ENCODE results near the gene CMKLR1.

CMKLR1 gene

DNA sequence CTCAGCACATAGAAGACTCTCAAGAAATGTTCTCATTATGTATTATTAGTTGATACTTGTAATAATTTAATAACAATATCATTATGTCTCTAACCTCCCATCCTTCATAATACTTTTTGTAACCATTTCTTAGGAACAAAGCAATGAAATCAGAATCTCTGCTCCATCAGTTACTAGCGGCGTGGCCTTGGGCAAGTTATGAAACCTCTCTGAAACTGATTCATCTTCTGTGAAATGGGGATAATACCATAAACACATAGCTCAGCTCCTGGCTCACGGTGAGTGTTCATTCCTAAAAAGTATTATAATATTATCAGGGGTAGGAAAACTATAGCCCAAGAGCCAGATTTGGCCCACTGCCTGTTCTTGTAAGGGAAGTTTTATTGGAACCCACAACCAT is 11.4 kb upstream of the CMKLR1 start:
- H3K36me3 ChIP-seq (ENCODE audit: insufficient read depth) = no peaks in the 10 kb centered on the region
- no peak overlapping the region for H3K27ac ChIP-seq
- TF ChIP-seq, protein P1, sequence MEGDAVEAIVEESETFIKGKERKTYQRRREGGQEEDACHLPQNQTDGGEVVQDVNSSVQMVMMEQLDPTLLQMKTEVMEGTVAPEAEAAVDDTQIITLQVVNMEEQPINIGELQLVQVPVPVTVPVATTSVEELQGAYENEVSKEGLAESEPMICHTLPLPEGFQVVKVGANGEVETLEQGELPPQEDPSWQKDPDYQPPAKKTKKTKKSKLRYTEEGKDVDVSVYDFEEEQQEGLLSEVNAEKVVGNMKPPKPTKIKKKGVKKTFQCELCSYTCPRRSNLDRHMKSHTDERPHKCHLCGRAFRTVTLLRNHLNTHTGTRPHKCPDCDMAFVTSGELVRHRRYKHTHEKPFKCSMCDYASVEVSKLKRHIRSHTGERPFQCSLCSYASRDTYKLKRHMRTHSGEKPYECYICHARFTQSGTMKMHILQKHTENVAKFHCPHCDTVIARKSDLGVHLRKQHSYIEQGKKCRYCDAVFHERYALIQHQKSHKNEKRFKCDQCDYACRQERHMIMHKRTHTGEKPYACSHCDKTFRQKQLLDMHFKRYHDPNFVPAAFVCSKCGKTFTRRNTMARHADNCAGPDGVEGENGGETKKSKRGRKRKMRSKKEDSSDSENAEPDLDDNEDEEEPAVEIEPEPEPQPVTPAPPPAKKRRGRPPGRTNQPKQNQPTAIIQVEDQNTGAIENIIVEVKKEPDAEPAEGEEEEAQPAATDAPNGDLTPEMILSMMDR (conservative IDR thresholded peaks at IDR 0.05; ENCODE audit: low read depth, low read length) = no peak
- no peaks in the 10 kb centered on the region for H3K27me3 ChIP-seq (ENCODE audit: insufficient read depth, low read depth)
- no peak overlapping the region for H2AFZ ChIP-seq (ENCODE audit: low read depth)
- H3K79me2 ChIP-seq (ENCODE audit: insufficient read depth, low read depth) = no peaks in the 10 kb centered on the region
- no peak overlapping the region for H3K4me3 ChIP-seq (IDR thresholded peaks at IDR 0.05; ENCODE audit: insufficient read depth, low read depth, low read length)
- no peak overlapping the region for H3K4me2 ChIP-seq
- H3K4me1 ChIP-seq (ENCODE audit: low read depth, poor library complexity, severe bottlenecking) = no peaks in the 10 kb centered on the region
- H3K9ac ChIP-seq = no peak overlapping the region
- H4K20me1 ChIP-seq (ENCODE audit: insufficient read depth) = no peaks in the 10 kb centered on the region

DNA sequence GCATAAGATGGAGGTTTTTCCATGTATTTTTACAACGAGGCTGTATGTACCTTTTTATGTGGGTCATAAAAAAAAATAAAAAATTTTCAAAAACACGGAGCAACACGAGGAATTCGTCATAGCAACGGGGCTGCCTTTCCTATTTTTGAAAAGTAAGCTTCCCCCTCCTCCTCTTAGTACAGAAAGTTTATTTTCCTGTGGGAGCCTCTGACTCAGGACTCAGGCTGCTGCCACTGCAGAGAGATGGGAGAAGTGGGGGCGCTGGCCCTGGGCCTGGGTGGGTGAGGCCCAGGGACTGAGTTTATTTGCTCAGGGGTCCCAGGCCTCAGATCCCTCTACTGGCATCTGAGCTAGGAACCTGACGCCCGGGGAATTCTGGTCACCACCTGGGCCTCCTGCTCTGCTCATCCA is 10.2 kb upstream of the CMKLR1 start:
- no peak overlapping the region for H2AFZ ChIP-seq (ENCODE audit: low read depth)
- no peaks in the 10 kb centered on the region for H4K20me1 ChIP-seq (ENCODE audit: insufficient read depth)

DNA sequence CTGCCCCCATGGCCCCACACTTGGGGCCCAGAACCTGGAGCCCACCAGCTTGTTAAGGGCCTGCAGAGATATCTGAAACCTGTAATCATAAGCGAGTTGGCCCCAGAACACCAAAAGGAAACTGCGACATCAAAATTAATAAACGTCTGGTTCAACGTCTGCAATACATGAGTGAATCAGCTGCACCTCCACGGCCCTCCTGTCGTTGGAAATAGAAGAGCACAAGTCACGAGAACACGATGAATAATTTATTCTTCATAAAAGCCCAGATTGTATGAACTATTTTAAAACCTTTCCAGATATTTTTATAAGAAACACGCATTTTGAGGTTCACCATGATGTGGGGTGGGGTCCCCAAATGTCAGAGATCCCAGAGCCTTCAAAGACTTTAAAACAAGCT is 9.7 kb upstream of the CMKLR1 start:
- no peak overlapping the region for H3K4me3 ChIP-seq (IDR thresholded peaks at IDR 0.05; ENCODE audit: insufficient read depth, low read depth, low read length)
- no peaks in the 10 kb centered on the region for H4K20me1 ChIP-seq (ENCODE audit: insufficient read depth)
- H3K27me3 ChIP-seq (ENCODE audit: insufficient read depth, low read depth) = no peaks in the 10 kb centered on the region
- no peak overlapping the region for H3K4me2 ChIP-seq
- no peak overlapping the region for H3K9ac ChIP-seq
- no peaks in the 10 kb centered on the region for H3K79me2 ChIP-seq (ENCODE audit: insufficient read depth, low read depth)
- H3K27ac ChIP-seq = no peak overlapping the region
- H2AFZ ChIP-seq (ENCODE audit: low read depth) = no peak overlapping the region
- TF ChIP-seq, protein P1 (conservative IDR thresholded peaks at IDR 0.05; ENCODE audit: low read depth, low read length) = no peak
- no peaks in the 10 kb centered on the region for H3K36me3 ChIP-seq (ENCODE audit: insufficient read depth)
- H3K4me1 ChIP-seq (ENCODE audit: low read depth, poor library complexity, severe bottlenecking) = no peaks in the 10 kb centered on the region

More for the DNA sequence above, 10.2 kb upstream of the CMKLR1 start:
- H3K79me2 ChIP-seq (ENCODE audit: insufficient read depth, low read depth) = no peaks in the 10 kb centered on the region
- no peaks in the 10 kb centered on the region for H3K27me3 ChIP-seq (ENCODE audit: insufficient read depth, low read depth)
- H3K4me3 ChIP-seq (IDR thresholded peaks at IDR 0.05; ENCODE audit: insufficient read depth, low read depth, low read length) = no peak overlapping the region
- TF ChIP-seq, protein P1 (conservative IDR thresholded peaks at IDR 0.05; ENCODE audit: low read depth, low read length) = no peak
- H3K4me2 ChIP-seq = no peak overlapping the region
- no peaks in the 10 kb centered on the region for H3K4me1 ChIP-seq (ENCODE audit: low read depth, poor library complexity, severe bottlenecking)
- H3K9ac ChIP-seq = no peak overlapping the region
- H3K36me3 ChIP-seq (ENCODE audit: insufficient read depth) = no peaks in the 10 kb centered on the region
- H3K27ac ChIP-seq = no peak overlapping the region

DNA sequence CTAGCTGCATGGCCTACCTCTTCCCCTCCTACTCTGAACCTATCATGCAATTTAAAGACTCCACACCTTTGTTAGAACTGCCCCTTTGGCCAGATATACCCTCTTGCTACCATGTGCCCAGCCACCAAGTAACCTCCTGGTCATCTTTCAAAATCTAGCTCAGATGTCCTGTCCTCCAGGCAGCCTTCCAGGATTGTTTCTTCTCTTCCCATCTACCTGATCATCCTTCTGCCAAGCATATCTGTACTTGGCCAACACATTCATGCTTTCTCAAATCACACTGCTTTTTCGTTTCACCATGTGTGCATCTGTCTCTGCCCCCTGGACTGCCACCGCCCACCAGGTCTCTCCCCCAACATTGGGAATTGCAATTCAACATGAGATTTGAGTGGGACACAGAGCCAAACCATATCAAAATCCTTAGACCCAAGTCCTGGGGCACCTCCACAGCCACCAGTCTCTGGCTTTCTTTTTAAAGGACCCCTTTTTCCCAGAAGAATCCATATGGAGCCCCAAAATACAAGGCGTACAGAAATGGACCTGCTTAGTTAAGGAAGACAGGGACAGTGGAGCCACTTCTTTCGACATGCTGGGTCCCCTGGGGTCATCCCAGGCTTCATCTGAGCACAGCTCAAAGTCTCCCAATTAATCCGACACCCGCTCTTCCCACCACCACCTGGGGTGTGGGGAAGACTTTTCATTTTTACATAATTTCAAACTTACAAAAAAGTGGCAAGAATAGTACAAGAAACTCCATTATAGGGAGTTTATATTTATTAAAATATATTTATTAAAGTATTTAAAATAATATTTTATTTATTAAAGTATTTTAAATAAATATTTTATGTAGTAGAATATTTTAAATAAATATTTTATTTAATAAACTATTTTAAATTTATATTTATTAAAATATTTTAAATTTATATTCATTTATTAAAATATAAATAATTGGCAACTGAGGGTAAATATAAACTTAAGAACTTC is 7.9 kb upstream of the CMKLR1 start:
- Histone ChIP-seq H2AFZ (ENCODE audit: low read depth) (no peak overlapping the region), H3K4me3 (IDR thresholded peaks at IDR 0.05; ENCODE audit: insufficient read depth, low read depth, low read length) (no peak overlapping the region), H3K27ac (no peak overlapping the region), H3K27me3 (ENCODE audit: insufficient read depth, low read depth) (no peaks in the 10 kb centered on the region), H4K20me1 (ENCODE audit: insufficient read depth) (no peaks in the 10 kb centered on the region), H3K9ac (no peak overlapping the region), H3K4me1 (ENCODE audit: low read depth, poor library complexity, severe bottlenecking) (no peaks in the 10 kb centered on the region), H3K79me2 (ENCODE audit: insufficient read depth, low read depth) (no peaks in the 10 kb centered on the region), H3K36me3 (ENCODE audit: insufficient read depth) (no peaks in the 10 kb centered on the region), H3K4me2 (no peak overlapping the region)
- TF ChIP-seq, protein P1 (conservative IDR thresholded peaks at IDR 0.05; ENCODE audit: low read depth, low read length) = no peak
